Gastrocnemius medialis (tissue), 4 donors: ENCODE data around the gene TAF11L3.
"Not testable (repeated sequence)": the region's sequence is repeated elsewhere in the genome, so short reads cannot be mapped to it uniquely, and the experiment has no call there.

Experiments
- CTCF ChIP-seq, 5 experiments: fragments of 450-650 bp in 3 of 5; fragments of 200-600 bp in 2 of 5; sonication (generic) in 2 of 5; IDR thresholded peaks in 4 of 5; conservative IDR thresholded peaks in 1 of 5; 1 replicate in 4 of 5; 2 replicates in 1 of 5; pipeline ENCODE4 v1.5.1; 2016 to 2019; ENCODE audit warnings: antibody characterized with exemption in 5 of 5, mild to moderate bottlenecking in 3 of 5, moderate library complexity in 3 of 5
- POLR2A ChIP-seq, 2 donors: fragments of 450-650 bp; IDR thresholded peaks; one replicate each; pipeline ENCODE4 v1.6.1; 2017; ENCODE audit warnings: antibody characterized with exemption in 2 of 2, mild to moderate bottlenecking in 2 of 2, moderate library complexity in 2 of 2

GRCh38 chr5:17518067-17518466, at the start of gene TAF11L3:
- TF ChIP-seq CTCF (IDR thresholded peaks at IDR 0.05 in 4 of 5, conservative IDR thresholded peaks at IDR 0.05 in 1 of 5); POLR2A (IDR thresholded peaks at IDR 0.05): not testable (repeated sequence)
